Activated T-cell treated with anti-CD3 and anti-CD28 coated beads for 4 hours (primary cell): ENCODE data around the gene FAM98C.
"Not testable (repeated sequence)": the region's sequence is repeated elsewhere in the genome, so short reads cannot be mapped to it uniquely, and the experiment has no call there.

Source experiments
- DNase-seq: peaks from one replicate; pipeline ENCODE4 v3.0.0-alpha.2; 2020

Gene FAM98C

GRCh38 chr19:38400361-38400760 is 2.5 kb upstream of the FAM98C start:
- DNase-seq = no peak

GRCh38 chr19:38401148-38401547 is 1.7 kb upstream of the FAM98C start:
- no peak for DNase-seq

- DNase-seq = no peak
Measured at GRCh38 chr19:38402623-38402966, 298 bp upstream of the FAM98C start.

GRCh38 chr19:38404858-38405257 is 2.0 kb downstream of the FAM98C start:
- no peak for DNase-seq

- DNase-seq = no peak
Measured at GRCh38 chr19:38405276-38405675, 2.4 kb downstream of the FAM98C start.

- no peak for DNase-seq
Measured at GRCh38 chr19:38409631-38410133, 6.8 kb downstream of the FAM98C start.

GRCh38 chr19:38410407-38410806 is 7.5 kb downstream of the FAM98C start:
- not testable (repeated sequence) for DNase-seq

GRCh38 chr19:38411041-38411712 is 8.3 kb downstream of the FAM98C start:
- DNase-seq = no peak

- not testable (repeated sequence) for DNase-seq
Measured at GRCh38 chr19:38411898-38412297, 9.0 kb downstream of the FAM98C start.

- DNase-seq = no peak
Measured at GRCh38 chr19:38412491-38412890, 9.6 kb downstream of the FAM98C start.

- DNase-seq = no peak
Measured at GRCh38 chr19:38412961-38413360, 10.1 kb downstream of the FAM98C start.

GRCh38 chr19:38413416-38413815 is 10.5 kb downstream of the FAM98C start:
- DNase-seq = no peak

GRCh38 chr19:38417146-38417543 is 14.3 kb downstream of the FAM98C start:
- DNase-seq = no peak

- DNase-seq = no peak
Measured at GRCh38 chr19:38417544-38418506, 14.9 kb downstream of the FAM98C start.

- no peak for DNase-seq
Measured at GRCh38 chr19:38420935-38421334, 18.0 kb downstream of the FAM98C start.

- DNase-seq = no peak
Measured at GRCh38 chr19:38421856-38422255, 19.0 kb downstream of the FAM98C start.

- DNase-seq = no peak
Measured at GRCh38 chr19:38422438-38422837, 19.5 kb downstream of the FAM98C start.

- DNase-seq = no peak
Measured at GRCh38 chr19:38424272-38424671, 21.4 kb downstream of the FAM98C start.

- no peak for DNase-seq
Measured at GRCh38 chr19:38425222-38425809, 22.4 kb downstream of the FAM98C start.

GRCh38 chr19:38425810-38426466 is 23.0 kb downstream of the FAM98C start, which contains the start of gene RASGRP4:
Gene RASGRP4 (minus strand): TSS chr19:38426219. CDS start chr19:38426091, 128 bp downstream.
- no peak for DNase-seq

GRCh38 chr19:38427035-38427677 is 24.3 kb downstream of the FAM98C start:
- not testable (repeated sequence) for DNase-seq

GRCh38 chr19:38429055-38429810 is 26.3 kb downstream of the FAM98C start:
- DNase-seq = no peak
